GM11168 (cell line): ENCODE measurements around the gene LCE1A.

Source experiments
- in situ Hi-C: fragments of 300-500 bp; cut with MboI; formaldehyde crosslinking; loops from one replicate; pipeline ENCODE4 v1.12.0; 2022; ENCODE audit warnings: low sequenced_read_pairs; ENCODE audit not compliant: unreplicated experiment

LCE1A gene

DNA sequence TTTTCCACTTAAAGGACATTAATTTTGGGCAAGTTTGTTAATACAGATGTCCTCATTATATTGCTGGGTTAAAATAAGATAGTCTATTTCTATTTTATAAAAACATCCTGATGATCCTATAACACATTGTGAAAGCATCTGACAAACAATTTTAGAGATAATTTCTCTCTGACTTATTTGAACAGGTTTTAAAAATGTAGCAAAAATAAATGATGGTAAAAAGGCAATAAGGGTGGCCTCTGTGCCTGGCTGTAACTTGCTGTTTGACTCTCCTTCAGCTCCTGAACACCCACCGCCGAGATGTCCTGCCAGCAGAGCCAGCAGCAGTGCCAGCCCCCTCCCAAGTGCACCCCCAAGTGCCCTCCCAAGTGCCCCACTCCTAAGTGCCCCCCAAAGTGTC lies at the start of gene LCE1A:
Gene LCE1A, plus strand, starts transcription at position 301 of the 400 bp plus-strand sequence. Its CDS starts 0 bp downstream, at position 301.
- in situ Hi-C loops: no loop called here

GRCh38 chr1:152777510-152778137 lies 49.6 kb upstream of the LCE1A start:
- in situ Hi-C loops: no loop called here

DNA sequence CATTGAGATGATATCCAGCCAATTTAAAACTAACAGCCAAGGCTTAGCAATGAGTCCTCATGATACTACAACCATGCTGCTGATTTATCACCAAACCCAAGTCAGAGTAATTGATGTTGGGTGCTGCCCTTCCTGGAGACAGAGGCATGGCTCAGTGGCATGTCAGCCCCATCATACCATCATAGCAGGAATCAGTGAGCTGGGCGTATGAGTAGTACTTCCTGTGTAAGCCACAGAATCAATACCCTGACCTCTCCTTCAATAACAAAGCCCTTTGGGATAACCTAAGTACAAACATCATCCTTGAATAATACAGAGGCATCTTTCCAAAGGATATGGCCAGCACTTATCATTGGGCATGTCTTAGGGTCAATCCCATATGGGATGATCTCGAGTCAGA lies 44.2 kb upstream of the LCE1A start:
- in situ Hi-C loops: no loop called here

DNA sequence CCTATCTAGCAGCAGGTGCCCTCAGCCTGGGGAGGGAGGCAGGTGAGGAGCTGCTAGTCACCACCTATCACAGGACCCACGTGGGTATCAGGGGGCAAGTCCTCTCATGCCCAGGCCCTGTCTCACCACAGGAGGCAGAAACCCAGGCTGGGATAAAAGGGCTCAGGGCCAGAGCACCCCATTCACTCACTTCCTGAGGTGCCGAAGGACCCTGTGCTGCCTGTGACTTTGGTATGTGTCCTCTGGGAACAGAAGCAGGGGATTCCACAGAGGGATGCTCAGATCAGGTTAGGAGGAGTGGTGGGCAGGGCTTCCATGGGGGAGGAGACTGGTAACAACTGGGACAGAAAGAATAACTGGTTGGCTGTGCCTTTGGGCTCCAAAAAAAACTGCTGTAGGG lies 41.2 kb upstream of the LCE1A start, which contains the start of gene LCE1E:
Gene LCE1E, plus strand, starts transcription at position 181 of the 400 bp plus-strand sequence. CDS start 1,043 bp downstream, outside the sequence.
- in situ Hi-C loops: no loop called here

GRCh38 chr1:152795686-152796085 lies 31.6 kb upstream of the LCE1A start:
- in situ Hi-C loops: no loop called here

GRCh38 chr1:152796421-152796820 lies 30.9 kb upstream of the LCE1A start, which contains the start of gene LCE1D:
TSS of gene LCE1D (plus strand) at chr1:152796721. CDS start at chr1:152797795, 1,074 bp downstream.
- in situ Hi-C loops: no loop called here

- in situ Hi-C loops: no loop called here
Observed at GRCh38 chr1:152801333-152801732, 25.9 kb upstream of the LCE1A start.

GRCh38 chr1:152806576-152806975 lies 20.7 kb upstream of the LCE1A start, which contains the start of gene LCE1C:
TSS of gene LCE1C (minus strand) at chr1:152806651. CDS start at chr1:152805478, 1,173 bp downstream.
- in situ Hi-C loops: no loop called here

DNA sequence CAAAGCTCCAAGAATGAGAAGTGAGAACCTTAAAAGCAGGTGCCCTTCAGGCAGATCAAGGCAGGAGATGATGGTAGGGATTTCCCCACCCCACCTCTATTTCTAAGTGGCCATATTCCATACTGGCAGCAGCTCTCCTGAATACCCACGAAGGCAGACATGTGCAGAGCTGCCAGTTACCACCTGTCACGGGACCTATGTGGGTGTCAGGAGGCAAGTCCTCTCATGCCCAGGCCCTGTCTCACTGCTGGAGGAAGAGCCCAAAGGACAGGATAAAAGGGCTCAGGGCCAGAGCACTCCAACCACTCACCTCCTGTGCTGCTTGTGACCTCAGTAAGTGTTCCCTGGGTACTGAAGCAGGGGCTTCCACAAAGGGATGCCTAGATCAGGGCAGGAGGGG lies 16.2 kb upstream of the LCE1A start:
- in situ Hi-C loops: no loop called here

DNA sequence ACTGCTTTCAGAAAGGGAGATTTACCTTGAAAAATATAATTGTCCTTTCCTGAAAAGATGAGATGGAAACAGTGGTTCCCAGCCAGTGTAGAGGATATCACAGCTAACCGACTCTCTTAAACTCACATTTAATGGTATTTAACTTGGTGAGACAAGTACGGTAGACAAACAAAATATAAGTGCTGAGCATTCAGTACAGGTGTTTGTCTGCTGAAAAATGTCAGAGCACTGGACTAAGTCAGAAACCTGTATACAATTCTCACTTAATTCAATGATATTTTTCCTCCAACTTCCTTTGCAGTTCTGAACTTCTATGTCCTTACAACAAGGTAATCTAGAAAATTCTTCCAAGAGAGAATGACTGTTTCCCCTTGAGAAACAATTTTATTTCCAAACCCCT lies 15.6 kb upstream of the LCE1A start, which contains the start of gene LCE1B:
Gene LCE1B, plus strand, starts transcription at position 301 of the 400 bp plus-strand sequence. CDS start 476 bp downstream, outside the sequence.
- in situ Hi-C loops: no loop called here

GRCh38 chr1:152817309-152817708 lies 10.0 kb upstream of the LCE1A start:
- in situ Hi-C loops: no loop called here

DNA sequence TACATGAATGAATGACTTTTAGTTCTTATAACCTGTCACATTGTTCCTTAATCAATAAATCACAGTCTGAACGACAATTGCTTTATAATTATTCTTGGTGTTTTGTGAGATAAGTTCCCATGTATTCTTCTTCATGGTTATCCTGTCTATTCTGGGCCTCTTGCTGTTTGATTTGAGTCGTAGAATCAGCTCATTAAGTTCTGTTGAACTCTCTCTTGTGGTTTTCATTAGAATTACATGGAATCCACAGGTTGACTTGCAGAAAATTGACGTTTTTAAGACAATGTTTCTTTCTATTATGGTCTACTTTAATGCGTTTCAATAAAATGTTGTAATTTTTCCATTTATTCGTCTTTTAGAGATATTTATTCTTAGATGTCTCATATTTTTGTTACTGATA lies 4.0 kb upstream of the LCE1A start:
- in situ Hi-C loops: no loop called here

DNA sequence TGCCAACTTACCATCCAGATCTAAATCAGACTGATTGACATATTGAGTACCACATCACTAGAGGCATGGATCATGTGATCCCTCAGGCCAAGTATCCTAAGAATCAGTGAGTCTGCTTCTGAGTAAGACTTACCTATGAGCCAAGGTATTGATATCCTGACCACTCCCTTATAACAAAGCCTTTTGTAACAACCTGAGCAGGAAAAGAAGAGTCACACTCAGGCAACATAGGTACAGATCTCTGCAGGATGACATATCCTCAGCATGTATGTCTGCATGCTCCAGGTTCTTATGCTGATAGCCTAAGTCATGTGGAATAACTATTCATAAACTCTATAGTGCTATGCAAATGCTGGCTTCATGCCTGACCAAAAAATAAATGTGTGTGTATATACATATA lies 2.3 kb upstream of the LCE1A start:
- in situ Hi-C loops: no loop called here

GRCh38 chr1:152836870-152837269 lies 9.6 kb downstream of the LCE1A start:
- in situ Hi-C loops: no loop called here

DNA sequence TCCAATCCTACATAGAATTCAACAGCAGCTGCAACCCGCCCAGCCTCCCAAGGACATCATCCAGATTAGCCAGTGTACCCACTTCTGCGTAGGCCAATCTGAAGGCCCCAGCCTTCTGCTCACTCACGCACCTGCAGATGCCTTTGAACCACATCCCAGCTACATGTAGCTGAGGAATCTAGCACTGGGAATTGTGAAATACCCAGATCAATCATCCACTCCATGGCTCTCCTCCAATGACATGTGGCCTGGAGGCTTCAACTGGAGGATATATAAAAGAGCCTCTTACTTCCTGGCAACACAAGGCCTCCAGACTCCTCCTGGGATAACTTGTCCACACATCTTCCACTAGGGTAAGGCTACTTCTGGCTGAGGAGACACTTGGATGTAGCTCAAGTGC lies 15.3 kb downstream of the LCE1A start, which contains the start of gene LCE6A:
Gene LCE6A, plus strand, starts transcription at position 301 of the 400 bp plus-strand sequence. CDS start 665 bp downstream, outside the sequence.
- in situ Hi-C loops: no loop called here

- in situ Hi-C loops: no loop called here
Observed at GRCh38 chr1:152855661-152856060, 28.4 kb downstream of the LCE1A start.

- in situ Hi-C loops: no loop called here
Observed at GRCh38 chr1:152858062-152858461, 30.8 kb downstream of the LCE1A start.

- in situ Hi-C loops: no loop called here
Observed at GRCh38 chr1:152859696-152860095, 32.4 kb downstream of the LCE1A start, which contains the start of gene LCE7A. TSS of gene LCE7A (plus strand) at chr1:152859996. CDS start at chr1:152860698, 702 bp downstream.

- in situ Hi-C loops: no loop called here
Observed at GRCh38 chr1:152860129-152860528, 32.9 kb downstream of the LCE1A start.

DNA sequence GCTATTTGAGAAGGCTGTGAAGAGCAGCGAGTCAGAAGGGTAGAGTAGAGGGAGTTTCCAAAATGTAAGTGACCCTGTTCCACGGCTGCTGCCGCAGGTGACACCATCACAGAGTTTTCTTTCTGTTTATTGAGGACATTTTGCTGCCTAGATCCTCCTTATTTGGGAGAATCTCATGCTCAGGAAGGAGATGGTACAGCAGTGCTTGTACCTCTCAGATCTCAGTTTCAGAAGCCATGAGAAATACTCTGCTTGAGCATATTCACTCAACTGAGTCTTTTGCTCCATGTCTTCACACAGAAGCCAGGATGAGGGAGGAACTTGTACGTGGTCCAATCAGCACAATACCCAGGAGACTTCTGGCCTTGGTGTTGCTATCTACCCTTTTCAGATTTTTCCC lies 34.1 kb downstream of the LCE1A start:
- in situ Hi-C loops: no loop called here

- in situ Hi-C loops: no loop called here
Observed at GRCh38 chr1:152864443-152864842, 37.2 kb downstream of the LCE1A start.

- in situ Hi-C loops: no loop called here
Observed at GRCh38 chr1:152866321-152866720, 39.0 kb downstream of the LCE1A start.
